ENCODE measurements around the gene CKB.
A peak's percentile ranks its signal among the peaks of the same experiment; 100 is the strongest.

CKB gene

GRCh38 chr14:103510724-103511693 lies 11.6 kb downstream of the CKB start:
- no peak overlapping the region for H3K18ac ChIP-seq (ENCODE audit: low read length)
- no peak overlapping the region for H3K56ac ChIP-seq (ENCODE audit: low read length)
- no peak overlapping the region for H3K4me3 ChIP-seq (ENCODE audit: low read length)
- no peak overlapping the region for H2BK5ac ChIP-seq (ENCODE audit: low read length)
- H3K23ac ChIP-seq (ENCODE audit: low read length): no peak overlapping the region
- no peak overlapping the region for H4K8ac ChIP-seq (ENCODE audit: low read depth, low read length)
- no peak overlapping the region for H2AK5ac ChIP-seq (ENCODE audit: low read length)
- H3K4ac ChIP-seq (ENCODE audit: low read depth, low read length): no peak overlapping the region
- no peak overlapping the region for H2BK15ac ChIP-seq (replicated peaks; ENCODE audit: low read depth)
- no peak overlapping the region for H3K27ac ChIP-seq (ENCODE audit: low read depth, low read length)
- WGBS (ENCODE audit: extremely low coverage, insufficient coverage, low lambda C conversion rate): no CpG with 5 or more reads among the region's 26 CpGs
- H3K4me1 ChIP-seq (ENCODE audit: control insufficient read depth, low read depth, low read length): no peaks in the 10 kb centered on the region
- no peak overlapping the region for H4K5ac ChIP-seq (ENCODE audit: low read length)
- H3K79me1 ChIP-seq (ENCODE audit: low read length): no peaks in the 10 kb centered on the region
- no peaks in the 10 kb centered on the region for H3K79me2 ChIP-seq (ENCODE audit: control insufficient read depth, insufficient read depth, low read length)
- DNase-seq: no peak
- H3K27me3 ChIP-seq (ENCODE audit: insufficient read depth, low read length, poor library complexity): no peaks in the 10 kb centered on the region
- H3K4me2 ChIP-seq (ENCODE audit: low read length): no peak overlapping the region
- H3K9ac ChIP-seq (ENCODE audit: low read length): no peak overlapping the region
- no peaks in the 10 kb centered on the region for H3K36me3 ChIP-seq (ENCODE audit: control insufficient read depth, insufficient read depth, low read length)
- no peak overlapping the region for H2BK120ac ChIP-seq (ENCODE audit: low read depth, low read length)

GRCh38 chr14:103509864-103510723 lies 12.5 kb downstream of the CKB start:
- Histone ChIP-seq H3K23ac (ENCODE audit: low read length) (no peak overlapping the region), H3K18ac (ENCODE audit: low read length) (no peak overlapping the region), H3K36me3 (ENCODE audit: control insufficient read depth, insufficient read depth, low read length) (no peaks in the 10 kb centered on the region), H2BK15ac (replicated peaks; ENCODE audit: low read depth) (no peak overlapping the region), H3K79me1 (ENCODE audit: low read length) (no peaks in the 10 kb centered on the region), H3K4me2 (ENCODE audit: low read length) (no peak overlapping the region), H2AK5ac (ENCODE audit: low read length) (no peak overlapping the region), H3K4ac (ENCODE audit: low read depth, low read length) (no peak overlapping the region), H2BK5ac (ENCODE audit: low read length) (no peak overlapping the region), H3K79me2 (ENCODE audit: control insufficient read depth, insufficient read depth, low read length) (no peaks in the 10 kb centered on the region), H3K4me1 (ENCODE audit: control insufficient read depth, low read depth, low read length) (no peaks in the 10 kb centered on the region), H3K27me3 (ENCODE audit: insufficient read depth, low read length, poor library complexity) (no peaks in the 10 kb centered on the region), H2BK120ac (ENCODE audit: low read depth, low read length) (no peak overlapping the region), H3K56ac (ENCODE audit: low read length) (no peak overlapping the region), H4K5ac (ENCODE audit: low read length) (no peak overlapping the region), H3K9ac (ENCODE audit: low read length) (no peak overlapping the region), H4K8ac (ENCODE audit: low read depth, low read length) (no peak overlapping the region), H3K4me3 (ENCODE audit: low read length) (no peak overlapping the region), H3K27ac (ENCODE audit: low read depth, low read length) (no peak overlapping the region)
- no peak for DNase-seq
- no CpG with 5 or more reads among the region's 11 CpGs for WGBS (ENCODE audit: extremely low coverage, insufficient coverage, low lambda C conversion rate)

GRCh38 chr14:103508521-103509329 lies 13.9 kb downstream of the CKB start:
- no peak overlapping the region for H3K56ac ChIP-seq (ENCODE audit: low read length)
- no peak overlapping the region for H2BK5ac ChIP-seq (ENCODE audit: low read length)
- H3K18ac ChIP-seq (ENCODE audit: low read length): no peak overlapping the region
- no peak for DNase-seq
- H3K79me1 ChIP-seq (ENCODE audit: low read length): no peaks in the 10 kb centered on the region
- H3K4me1 ChIP-seq (ENCODE audit: control insufficient read depth, low read depth, low read length): no peaks in the 10 kb centered on the region
- no peaks in the 10 kb centered on the region for H3K79me2 ChIP-seq (ENCODE audit: control insufficient read depth, insufficient read depth, low read length)
- no peaks in the 10 kb centered on the region for H3K27me3 ChIP-seq (ENCODE audit: insufficient read depth, low read length, poor library complexity)
- no peak overlapping the region for H3K4me3 ChIP-seq (ENCODE audit: low read length)
- no CpG with 5 or more reads among the region's 16 CpGs for WGBS (ENCODE audit: extremely low coverage, insufficient coverage, low lambda C conversion rate)
- H3K27ac ChIP-seq (ENCODE audit: low read depth, low read length): no peak overlapping the region
- H2AK5ac ChIP-seq (ENCODE audit: low read length): no peak overlapping the region
- no peak overlapping the region for H3K4me2 ChIP-seq (ENCODE audit: low read length)
- H4K8ac ChIP-seq (ENCODE audit: low read depth, low read length): no peak overlapping the region
- H2BK15ac ChIP-seq (replicated peaks; ENCODE audit: low read depth): no peak overlapping the region
- no peak overlapping the region for H4K5ac ChIP-seq (ENCODE audit: low read length)
- peaks cover 3% of the 10 kb centered on the region for H3K36me3 ChIP-seq (ENCODE audit: control insufficient read depth, insufficient read depth, low read length)
- H2BK120ac ChIP-seq (ENCODE audit: low read depth, low read length): no peak overlapping the region
- H3K23ac ChIP-seq (ENCODE audit: low read length): no peak overlapping the region
- no peak overlapping the region for H3K9ac ChIP-seq (ENCODE audit: low read length)
- H3K4ac ChIP-seq (ENCODE audit: low read depth, low read length): no peak overlapping the region

- H2BK120ac ChIP-seq (ENCODE audit: low read depth, low read length): no peak overlapping the region
- H2AK5ac ChIP-seq (ENCODE audit: low read length): no peak overlapping the region
- WGBS (ENCODE audit: extremely low coverage, insufficient coverage, low lambda C conversion rate): no CpG with 5 or more reads among the region's 3 CpGs
- H4K8ac ChIP-seq (ENCODE audit: low read depth, low read length): no peak overlapping the region
- no peak overlapping the region for H3K23ac ChIP-seq (ENCODE audit: low read length)
- no peak for DNase-seq
- no peaks in the 10 kb centered on the region for H3K4me1 ChIP-seq (ENCODE audit: control insufficient read depth, low read depth, low read length)
- peaks cover 8% of the 10 kb centered on the region for H3K36me3 ChIP-seq (ENCODE audit: control insufficient read depth, insufficient read depth, low read length)
- no peak overlapping the region for H2BK5ac ChIP-seq (ENCODE audit: low read length)
- no peak overlapping the region for H3K27ac ChIP-seq (ENCODE audit: low read depth, low read length)
- H3K18ac ChIP-seq (ENCODE audit: low read length): no peak overlapping the region
- H3K27me3 ChIP-seq (ENCODE audit: insufficient read depth, low read length, poor library complexity): no peaks in the 10 kb centered on the region
- no peak overlapping the region for H3K9ac ChIP-seq (ENCODE audit: low read length)
- no peak overlapping the region for H3K4ac ChIP-seq (ENCODE audit: low read depth, low read length)
- H3K79me1 ChIP-seq (ENCODE audit: low read length): no peaks in the 10 kb centered on the region
- no peak overlapping the region for H3K4me3 ChIP-seq (ENCODE audit: low read length)
- no peak overlapping the region for H3K56ac ChIP-seq (ENCODE audit: low read length)
- H3K4me2 ChIP-seq (ENCODE audit: low read length): no peak overlapping the region
- no peak overlapping the region for H2BK15ac ChIP-seq (replicated peaks; ENCODE audit: low read depth)
- no peaks in the 10 kb centered on the region for H3K79me2 ChIP-seq (ENCODE audit: control insufficient read depth, insufficient read depth, low read length)
- H4K5ac ChIP-seq (ENCODE audit: low read length): no peak overlapping the region
Measured at GRCh38 chr14:103507751-103508150, 14.9 kb downstream of the CKB start.

- WGBS (ENCODE audit: extremely low coverage, insufficient coverage, low lambda C conversion rate): no CpG with 5 or more reads among the region's 8 CpGs
- H3K4me1 ChIP-seq (ENCODE audit: control insufficient read depth, low read depth, low read length): no peaks in the 10 kb centered on the region
- no peak overlapping the region for H2BK120ac ChIP-seq (ENCODE audit: low read depth, low read length)
- H4K8ac ChIP-seq (ENCODE audit: low read depth, low read length): no peak overlapping the region
- H3K18ac ChIP-seq (ENCODE audit: low read length): no peak overlapping the region
- peaks cover 9% of the 10 kb centered on the region for H3K36me3 ChIP-seq (ENCODE audit: control insufficient read depth, insufficient read depth, low read length)
- H3K4ac ChIP-seq (ENCODE audit: low read depth, low read length): no peak overlapping the region
- no peak overlapping the region for H4K5ac ChIP-seq (ENCODE audit: low read length)
- H3K4me2 ChIP-seq (ENCODE audit: low read length): no peak overlapping the region
- H3K56ac ChIP-seq (ENCODE audit: low read length): no peak overlapping the region
- no peaks in the 10 kb centered on the region for H3K27me3 ChIP-seq (ENCODE audit: insufficient read depth, low read length, poor library complexity)
- DNase-seq: peak; percentile 51
- H2BK5ac ChIP-seq (ENCODE audit: low read length): no peak overlapping the region
- H3K27ac ChIP-seq (ENCODE audit: low read depth, low read length): no peak overlapping the region
- H2BK15ac ChIP-seq (replicated peaks; ENCODE audit: low read depth): no peak overlapping the region
- H3K79me1 ChIP-seq (ENCODE audit: low read length): no peaks in the 10 kb centered on the region
- no peaks in the 10 kb centered on the region for H3K79me2 ChIP-seq (ENCODE audit: control insufficient read depth, insufficient read depth, low read length)
- no peak overlapping the region for H2AK5ac ChIP-seq (ENCODE audit: low read length)
- H3K4me3 ChIP-seq (ENCODE audit: low read length): no peak overlapping the region
- H3K9ac ChIP-seq (ENCODE audit: low read length): no peak overlapping the region
- no peak overlapping the region for H3K23ac ChIP-seq (ENCODE audit: low read length)
Measured at GRCh38 chr14:103504991-103505565, 17.6 kb downstream of the CKB start.
